Panc1 (cell line): ENCODE measurements around the gene TESK1.

ENCODE experiments used
- CTCF ChIP-seq: fragments of 450-650 bp; IDR thresholded peaks from 2 replicates; pipeline ENCODE4 v1.5.1; 2017; ENCODE audit warnings: mild to moderate bottlenecking
- POLR2AphosphoS5 ChIP-seq: IDR thresholded peaks from 2 replicates; pipeline ENCODE4 v1.6.1; 2012; ENCODE audit warnings: mild to moderate bottlenecking, low read depth, low read length, moderate library complexity
- SIN3A ChIP-seq: IDR thresholded peaks from 2 replicates; pipeline ENCODE4 v1.6.1; 2012; ENCODE audit warnings: low read depth, mild to moderate bottlenecking, low read length, moderate library complexity, borderline replicate concordance; ENCODE audit not compliant: insufficient read depth
- TF ChIP-seq, protein P1 (sequence below), 2 experiments: IDR thresholded peaks; 2 replicates each; pipeline ENCODE4 v1.6.1; 2011 to 2012; ENCODE audit warnings: low read depth in 2 of 2, control low read depth in 1 of 2, low read length in 1 of 2, mild to moderate bottlenecking in 1 of 2, moderate library complexity in 1 of 2; ENCODE audit not compliant: insufficient read depth in 1 of 2

GRCh38 chr9:35599763-35600604 lies 5.1 kb upstream of the TESK1 start:
- TF ChIP-seq CTCF (no peak), POLR2AphosphoS5 (no peak), SIN3A (no peak)
- TF ChIP-seq, protein P1, sequence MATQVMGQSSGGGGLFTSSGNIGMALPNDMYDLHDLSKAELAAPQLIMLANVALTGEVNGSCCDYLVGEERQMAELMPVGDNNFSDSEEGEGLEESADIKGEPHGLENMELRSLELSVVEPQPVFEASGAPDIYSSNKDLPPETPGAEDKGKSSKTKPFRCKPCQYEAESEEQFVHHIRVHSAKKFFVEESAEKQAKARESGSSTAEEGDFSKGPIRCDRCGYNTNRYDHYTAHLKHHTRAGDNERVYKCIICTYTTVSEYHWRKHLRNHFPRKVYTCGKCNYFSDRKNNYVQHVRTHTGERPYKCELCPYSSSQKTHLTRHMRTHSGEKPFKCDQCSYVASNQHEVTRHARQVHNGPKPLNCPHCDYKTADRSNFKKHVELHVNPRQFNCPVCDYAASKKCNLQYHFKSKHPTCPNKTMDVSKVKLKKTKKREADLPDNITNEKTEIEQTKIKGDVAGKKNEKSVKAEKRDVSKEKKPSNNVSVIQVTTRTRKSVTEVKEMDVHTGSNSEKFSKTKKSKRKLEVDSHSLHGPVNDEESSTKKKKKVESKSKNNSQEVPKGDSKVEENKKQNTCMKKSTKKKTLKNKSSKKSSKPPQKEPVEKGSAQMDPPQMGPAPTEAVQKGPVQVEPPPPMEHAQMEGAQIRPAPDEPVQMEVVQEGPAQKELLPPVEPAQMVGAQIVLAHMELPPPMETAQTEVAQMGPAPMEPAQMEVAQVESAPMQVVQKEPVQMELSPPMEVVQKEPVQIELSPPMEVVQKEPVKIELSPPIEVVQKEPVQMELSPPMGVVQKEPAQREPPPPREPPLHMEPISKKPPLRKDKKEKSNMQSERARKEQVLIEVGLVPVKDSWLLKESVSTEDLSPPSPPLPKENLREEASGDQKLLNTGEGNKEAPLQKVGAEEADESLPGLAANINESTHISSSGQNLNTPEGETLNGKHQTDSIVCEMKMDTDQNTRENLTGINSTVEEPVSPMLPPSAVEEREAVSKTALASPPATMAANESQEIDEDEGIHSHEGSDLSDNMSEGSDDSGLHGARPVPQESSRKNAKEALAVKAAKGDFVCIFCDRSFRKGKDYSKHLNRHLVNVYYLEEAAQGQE (IDR thresholded peaks at IDR 0.05; ENCODE audit: insufficient read depth in 1 of 2, low read depth in 2 of 2, low read length in 1 of 2), result no peak
